HT-29 (cell line): ENCODE results near the gene PILRB. TPM values are rescaled to one million over a fixed set of nuclear protein-coding genes. Genes with fewer than 3 reads are reported as not detected.
A peak's percentile ranks its signal among the peaks of the same experiment; 100 is the strongest.
"Not testable (repeated sequence)": the region's sequence is repeated elsewhere in the genome, so short reads cannot be mapped to it uniquely, and the experiment has no call there.

Source experiments
- DNase-seq: peaks from one replicate; pipeline ENCODE4 v3.0.0-alpha.2; 2015; ENCODE audit warnings: low spot score
- total RNA-seq: library from RNA; depleted of rRNA; stranded (reverse); fragments of >200 nt; shearing (Covaris generic); gene quantifications from 2 replicates; pipeline ENCODE4 v1.2.3, GENCODE V29; 2014

Gene PILRB
- total RNA-seq, 1 experiment from 2014 or later: 119 TPM

GRCh38 chr7:100376066-100376465, 18.1 kb downstream of the PILRB start:
- no peak for DNase-seq

GRCh38 chr7:100378114-100378755, 20.3 kb downstream of the PILRB start:
- no peak for DNase-seq

DNA sequence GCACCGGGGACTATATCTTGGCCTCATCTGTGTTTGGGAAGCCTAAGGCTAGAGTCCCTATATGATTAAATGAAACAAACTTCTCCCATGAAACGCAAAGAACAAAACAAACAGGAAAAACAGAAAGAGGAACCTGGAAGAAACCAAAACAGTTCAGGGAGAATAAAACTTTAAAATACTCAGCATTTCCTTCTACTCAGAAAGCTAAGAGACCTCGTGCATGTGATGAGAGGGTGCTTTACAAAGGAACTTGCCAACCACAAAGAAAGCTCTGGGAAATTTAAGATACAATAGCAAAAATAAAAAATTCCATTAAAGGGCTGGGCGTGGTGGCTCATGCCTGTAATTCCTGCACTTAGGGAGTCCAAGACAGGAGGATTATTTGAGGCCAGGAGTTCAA, 22.3 kb downstream of the PILRB start:
- no peak for DNase-seq

DNA sequence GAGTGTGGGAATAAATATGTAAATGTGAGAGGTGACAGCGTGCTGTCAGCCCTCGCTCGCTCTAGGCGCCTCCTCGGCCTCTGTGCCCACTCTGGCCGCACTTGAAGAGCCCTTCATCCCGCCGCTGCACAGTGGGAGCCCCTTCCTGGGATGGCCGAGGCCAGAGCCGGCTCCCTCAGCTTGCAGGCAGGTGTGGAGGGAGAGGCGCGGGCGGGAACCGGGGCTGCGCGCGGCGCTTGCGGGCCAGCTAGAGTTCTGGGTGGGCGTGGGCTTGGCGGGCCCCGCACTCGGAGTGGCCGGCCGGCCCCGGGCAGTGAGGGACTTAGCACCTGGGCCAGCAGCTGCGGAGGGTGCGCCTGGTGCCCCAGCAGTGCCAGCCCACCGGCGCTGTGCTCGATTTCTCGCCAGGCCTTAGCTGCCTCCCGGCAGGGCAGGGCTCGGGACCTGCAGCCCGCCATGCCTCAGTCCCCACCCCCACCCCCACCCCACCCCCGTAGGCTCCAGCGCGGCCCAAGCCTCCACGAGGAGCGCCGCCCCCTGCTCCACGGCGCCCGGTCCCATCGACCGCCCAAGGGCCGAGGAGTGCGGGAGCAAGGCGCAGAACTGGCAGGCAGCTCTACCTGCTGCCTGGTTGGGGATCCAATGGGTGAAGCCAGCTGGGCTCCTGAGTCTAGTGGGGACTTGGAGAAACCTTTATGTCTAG, 23.8 kb downstream of the PILRB start:
- DNase-seq: not testable (repeated sequence)

GRCh38 chr7:100382234-100382853, 24.4 kb downstream of the PILRB start:
- not testable (repeated sequence) for DNase-seq

- DNase-seq: no peak
These were observed 26.8 kb downstream of the PILRB start for GRCh38 chr7:100384628-100385294.

- no peak for DNase-seq
These were observed 29.0 kb downstream of the PILRB start for GRCh38 chr7:100386940-100387339.

DNA sequence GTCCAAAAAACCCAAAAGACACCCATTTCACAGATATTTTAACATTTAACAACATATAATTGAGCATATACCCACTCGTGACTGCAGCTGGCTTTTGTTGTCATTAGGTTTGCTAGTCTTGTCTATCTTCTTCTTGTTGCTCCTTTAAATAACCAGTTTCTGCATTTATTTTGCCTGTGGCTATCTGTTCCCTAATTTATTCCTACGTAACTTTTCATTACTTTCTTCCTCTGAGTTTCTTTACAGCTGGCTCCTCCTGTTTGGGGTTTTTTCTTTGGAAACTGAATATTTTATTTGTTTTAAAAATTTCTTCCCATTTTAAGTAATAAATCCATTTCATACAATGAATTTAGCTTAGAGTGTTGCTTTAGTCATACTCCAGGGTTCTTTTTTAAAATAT, 29.8 kb downstream of the PILRB start:
- DNase-seq: no peak

- DNase-seq: no peak
These were observed 31.6 kb downstream of the PILRB start for GRCh38 chr7:100389437-100390088.

DNA sequence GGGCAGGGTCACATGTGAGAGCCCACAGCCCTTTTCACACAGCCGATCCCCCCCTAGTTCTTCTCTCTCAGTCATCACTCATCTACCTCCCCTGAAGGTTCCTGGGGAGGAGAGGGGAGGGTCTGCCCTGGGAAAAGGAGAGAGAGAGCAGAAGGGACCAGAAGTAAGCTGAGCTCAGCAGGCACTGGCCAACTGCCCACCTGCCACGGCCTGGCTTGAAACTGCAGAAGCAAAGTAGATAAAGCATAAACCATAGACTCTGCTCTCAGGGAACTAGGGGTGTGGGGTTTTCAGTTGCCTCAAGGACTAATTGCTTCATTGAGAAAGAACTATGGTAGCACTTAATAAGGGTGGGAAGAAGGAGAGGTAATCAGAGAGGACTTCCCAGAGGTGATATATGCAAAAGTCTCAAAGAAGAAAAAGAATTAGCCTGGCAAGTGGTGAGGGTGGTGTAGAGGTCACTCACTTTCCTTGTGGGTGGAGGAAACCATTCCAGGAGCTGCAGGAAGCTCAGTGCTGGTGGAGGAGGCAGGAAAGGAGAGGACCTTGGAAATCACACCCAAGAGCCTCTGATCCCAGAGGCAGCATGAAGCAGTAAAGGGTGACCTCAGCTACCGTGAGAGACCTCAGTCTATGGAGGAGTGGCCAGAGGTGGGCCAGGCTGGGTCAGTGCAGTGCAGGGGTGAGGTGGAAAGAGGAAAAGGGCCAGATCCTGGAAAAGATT, 32.5 kb downstream of the PILRB start:
- DNase-seq: no peak

- DNase-seq: no peak
These were observed 35.5 kb downstream of the PILRB start for GRCh38 chr7:100393233-100393905.

GRCh38 chr7:100394077-100394476, 36.2 kb downstream of the PILRB start:
- no peak for DNase-seq

DNA sequence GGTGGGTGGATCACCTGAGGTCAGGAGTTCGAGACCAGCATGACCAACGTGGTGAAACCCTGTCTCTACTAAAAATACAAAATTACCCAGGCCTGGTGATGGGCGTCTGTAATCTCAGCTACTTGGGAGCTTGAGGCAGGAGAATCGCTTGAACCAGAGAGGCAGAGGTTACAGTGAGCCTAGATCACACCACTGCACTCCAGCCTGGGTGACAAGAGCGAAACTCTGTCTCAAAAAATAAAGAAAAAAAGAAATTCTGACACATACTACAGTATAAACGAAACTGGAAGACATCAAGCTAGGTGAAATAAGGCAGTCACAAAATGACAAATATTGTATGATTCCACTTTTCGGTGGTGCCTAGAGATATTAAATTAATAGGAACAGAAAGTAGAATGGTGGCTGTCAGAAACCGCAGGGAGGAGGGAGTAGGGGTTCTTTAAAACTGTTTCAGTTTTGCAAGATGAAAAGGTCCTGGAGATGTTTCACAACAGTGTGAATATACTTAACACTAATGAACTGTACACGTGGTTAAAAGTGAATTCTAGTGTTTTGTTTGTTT, 38.6 kb downstream of the PILRB start:
- DNase-seq: no peak

GRCh38 chr7:100397315-100398081, 39.6 kb downstream of the PILRB start:
- no peak for DNase-seq

- DNase-seq: no peak
These were observed 40.3 kb downstream of the PILRB start for GRCh38 chr7:100398239-100398638.

- DNase-seq: no peak
These were observed 42.1 kb downstream of the PILRB start for GRCh38 chr7:100400041-100400440.

- DNase-seq: peak; percentile 42
These were observed 42.7 kb downstream of the PILRB start for GRCh38 chr7:100400656-100401055.

DNA sequence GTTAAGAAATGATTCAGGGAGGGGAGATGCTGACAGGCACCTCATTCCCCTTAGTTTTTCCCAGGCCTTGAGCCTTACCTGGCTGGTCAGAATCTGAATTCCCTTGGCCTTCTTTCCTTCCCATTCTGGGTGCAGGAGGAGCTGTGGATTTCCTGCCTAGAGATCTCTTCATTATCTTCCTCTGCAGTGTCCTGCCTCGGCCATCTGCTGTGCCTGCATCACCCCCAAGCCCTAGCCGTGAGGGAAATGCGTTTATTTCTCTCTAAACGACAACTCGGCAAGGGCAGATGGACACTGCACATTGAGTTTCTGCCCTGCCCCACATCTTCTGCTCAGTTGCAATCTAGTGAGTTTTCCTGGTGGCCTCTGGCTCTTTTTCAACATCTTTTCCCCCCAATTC, 43.9 kb downstream of the PILRB start:
- no peak for DNase-seq

- DNase-seq: no peak
These were observed 44.3 kb downstream of the PILRB start for GRCh38 chr7:100402241-100402640.
